Measurements from ENCODE around the gene SLC12A7. TPM values are rescaled to one million over a fixed set of nuclear protein-coding genes. Genes with fewer than 3 reads are reported as not detected.

SLC12A7 gene
- total RNA-seq, 1 experiment from 2014 or later: 30.8 TPM

- peak overlapping the region in 2 of 3 experiments; percentile 40 to 53; a peak in 3 of 7 replicates for H3K27ac Mint-ChIP-seq
- no CpG with 5 or more reads among the region's 11 CpGs for WGBS (ENCODE audit: extremely low coverage, insufficient read length, low lambda C conversion rate)
These were observed 15.9 kb downstream of the SLC12A7 start for GRCh38 chr5:1095990-1096363.

More at GRCh38 chr5:1095990-1096363, 15.9 kb downstream of the SLC12A7 start:
- Histone ChIP-seq H4K91ac (ENCODE audit: insufficient read length, low read depth, low read length) (no peak overlapping the region), H2BK12ac (ENCODE audit: insufficient read length, low read depth, low read length) (no peak overlapping the region), H2BK120ac (ENCODE audit: low read depth, low read length, poor library complexity, severe bottlenecking) (no peak overlapping the region), H3K27ac (ENCODE audit: insufficient read length, low read depth, low read length) (no peak overlapping the region), H2BK5ac (ENCODE audit: insufficient read length, low read length) (no peak overlapping the region), H3K18ac (ENCODE audit: insufficient read length, low read depth, low read length) (no peak overlapping the region), H2AFZ (ENCODE audit: low read length) (no peak overlapping the region), H2BK15ac (ENCODE audit: low read depth, low read length) (no peak overlapping the region), H3K4ac (ENCODE audit: low read depth, low read length) (no peak overlapping the region), H3K4me1 (ENCODE audit: insufficient read depth, low read length) (no peaks in the 10 kb centered on the region; the same call in 1 of the 2 replicates), H3K27me3 (ENCODE audit: insufficient read depth, low read length) (no peaks in the 10 kb centered on the region), H3K9ac (ENCODE audit: extremely low read depth, insufficient read length, low read length) (no peak overlapping the region), H4K5ac (ENCODE audit: insufficient read length, low read depth, low read length) (no peak overlapping the region), H3K4me2 (ENCODE audit: insufficient read depth, insufficient read length, low read length) (no peak overlapping the region), H4K8ac (replicated peaks; ENCODE audit: insufficient read length, low read depth, low read length) (no peak overlapping the region), H2AK5ac (ENCODE audit: insufficient read length, low read length) (no peak overlapping the region), H4K20me1 (ENCODE audit: control insufficient read depth, insufficient read depth, insufficient read length) (no peaks in the 10 kb centered on the region), H3K14ac (ENCODE audit: insufficient read depth, low read length) (no peak overlapping the region), H3K9me3 (ENCODE audit: control insufficient read depth, low read depth, low read length) (no peaks in the 10 kb centered on the region), H3T11ph (ENCODE audit: low read length) (no peak overlapping the region), H3K79me1 (ENCODE audit: insufficient read depth, low read depth, low read length, poor library complexity, severe bottlenecking) (no peaks in the 10 kb centered on the region), H3K23me2 (ENCODE audit: insufficient read length, low read depth, low read length, poor library complexity, severe bottlenecking) (no peaks in the 10 kb centered on the region), H3K56ac (ENCODE audit: insufficient read length, low read depth, low read length) (no peak overlapping the region), H2BK20ac (ENCODE audit: low read depth, low read length, poor library complexity, severe bottlenecking) (no peak overlapping the region), H3K79me2 (ENCODE audit: insufficient read depth, low read length) (no peaks in the 10 kb centered on the region; the same call in 1 of the 2 replicates), H3K23ac (ENCODE audit: insufficient read length, low read depth, low read length) (no peak overlapping the region)
- TF ChIP-seq, protein P1, sequence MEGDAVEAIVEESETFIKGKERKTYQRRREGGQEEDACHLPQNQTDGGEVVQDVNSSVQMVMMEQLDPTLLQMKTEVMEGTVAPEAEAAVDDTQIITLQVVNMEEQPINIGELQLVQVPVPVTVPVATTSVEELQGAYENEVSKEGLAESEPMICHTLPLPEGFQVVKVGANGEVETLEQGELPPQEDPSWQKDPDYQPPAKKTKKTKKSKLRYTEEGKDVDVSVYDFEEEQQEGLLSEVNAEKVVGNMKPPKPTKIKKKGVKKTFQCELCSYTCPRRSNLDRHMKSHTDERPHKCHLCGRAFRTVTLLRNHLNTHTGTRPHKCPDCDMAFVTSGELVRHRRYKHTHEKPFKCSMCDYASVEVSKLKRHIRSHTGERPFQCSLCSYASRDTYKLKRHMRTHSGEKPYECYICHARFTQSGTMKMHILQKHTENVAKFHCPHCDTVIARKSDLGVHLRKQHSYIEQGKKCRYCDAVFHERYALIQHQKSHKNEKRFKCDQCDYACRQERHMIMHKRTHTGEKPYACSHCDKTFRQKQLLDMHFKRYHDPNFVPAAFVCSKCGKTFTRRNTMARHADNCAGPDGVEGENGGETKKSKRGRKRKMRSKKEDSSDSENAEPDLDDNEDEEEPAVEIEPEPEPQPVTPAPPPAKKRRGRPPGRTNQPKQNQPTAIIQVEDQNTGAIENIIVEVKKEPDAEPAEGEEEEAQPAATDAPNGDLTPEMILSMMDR (conservative IDR thresholded peaks at IDR 0.05): no peak
- no peak overlapping the region for H3K4me3 Mint-ChIP-seq
- H3K4me1 Mint-ChIP-seq: peaks cover 30 to 57% of the 10 kb centered on the region in 2 experiments
- no peak for DNase-seq
- H3K36me3 Mint-ChIP-seq (ENCODE audit: insufficient read depth in 1 of 3, low read depth in 3 of 3): peaks cover 8 to 22% (median 19%) of the 10 kb centered on the region in 3 experiments
- H3K27me3 Mint-ChIP-seq (ENCODE audit: low read depth): no peaks in the 10 kb centered on the region
- H3K9me3 Mint-ChIP-seq: no peaks in the 10 kb centered on the region

Data from H9 (cell line).